GM12878 (cell line): Measurements from ENCODE around the gene FGFR2. TPM values are rescaled to one million over a fixed set of nuclear protein-coding genes. Genes with fewer than 3 reads are reported as not detected.

ENCODE experiments used
- ATAC-seq: fragments of 200-7000 bp; cut with Tn5 transposase; 3 replicates; pipeline ENCODE4 v1.9.1; 2020; ENCODE audit warnings: mild to moderate bottlenecking, moderate library complexity
- BruUV-seq: library from RNA; stranded (reverse); fragments of 400-500 nt; replicated peaks from 2 replicates; lab custom pipeline; 2021; lab: Mats Ljungman, UMichigan
- CTCF ChIA-PET: fragments of 300-600 bp; sonication (Branson Sonifier 250); formaldehyde crosslinking; extraction: SDS; loops from one replicate; lab custom pipeline; 2021; ENCODE audit warnings: inconsistent platforms; lab: Yijun Ruan, JAX
- POLR2A ChIA-PET: fragments of 350-600 bp; formaldehyde crosslinking; extraction: SDS; loops from one replicate; lab custom pipeline; 2021; ENCODE audit warnings: inconsistent platforms; lab: Charles Lee
- RAD21 ChIA-PET: fragments of 300-600 bp; sonication (Branson Sonifier 250); formaldehyde crosslinking; loops from one replicate; lab custom pipeline; 2023; ENCODE audit warnings: antibody characterized with exemption; ENCODE audit not compliant: unreplicated experiment; lab: Charles Lee
- SMC1A ChIA-PET: fragments of 300-600 bp; sonication (Branson Sonifier 250); formaldehyde crosslinking; loops from one replicate; lab custom pipeline; 2023; ENCODE audit not compliant: unreplicated experiment, uncharacterized antibody; lab: Charles Lee
- DNase-seq: peaks from one replicate; pipeline ENCODE4 v3.0.0-alpha.2; 2011; ENCODE audit warnings: low read depth, low spot score
- FAIRE-seq: peaks from 3 replicates; lab custom pipeline; 2011; peaks lifted over from hg19 to GRCh38; lab: Jason Lieb, UNC
- H2AFZ ChIP-seq: 2 replicates; pipeline ENCODE4 v1.6.0; 2011; ENCODE audit warnings: low read depth, low read length, control low read depth; ENCODE audit not compliant: control insufficient read depth
- H3K27ac ChIP-seq: 2 replicates; pipeline ENCODE4 v1.5.1; 2011; ENCODE audit warnings: control low read depth; ENCODE audit not compliant: control insufficient read depth, insufficient read depth
- H3K27me3 ChIP-seq, 2 experiments: replicated peaks in 1 of 2; 2 replicates each; pipeline versions ENCODE4 v1.6.0 to v1.6.1; 2011; ENCODE audit warnings: low read length in 1 of 2; ENCODE audit not compliant: control insufficient read depth in 2 of 2, insufficient read depth in 2 of 2
- H3K36me3 ChIP-seq, 2 experiments: 2 replicates each; pipeline ENCODE4 v1.5.1; 2011; ENCODE audit warnings: low read length in 1 of 2; ENCODE audit not compliant: control insufficient read depth in 2 of 2, insufficient read depth in 2 of 2
- H3K4me1 ChIP-seq: 2 replicates; pipeline ENCODE4 v1.6.1; 2011; ENCODE audit warnings: mild to moderate bottlenecking, low read length, moderate library complexity, mixed read lengths; ENCODE audit not compliant: control insufficient read depth, insufficient read depth
- H3K4me2 ChIP-seq: 2 replicates; pipeline ENCODE4 v1.6.0; 2011; ENCODE audit warnings: control low read depth; ENCODE audit not compliant: control insufficient read depth, insufficient read depth
- H3K4me3 ChIP-seq: fragments of 200-600 bp; sonication (generic); 2 replicates; pipeline ENCODE4 v1.5.1; 2016
- H3K79me2 ChIP-seq: 2 replicates; pipeline ENCODE4 v1.6.0; 2011; ENCODE audit warnings: low read length; ENCODE audit not compliant: control insufficient read depth, insufficient read depth
- H3K9ac ChIP-seq: 2 replicates; pipeline ENCODE4 v1.8.0; 2011; ENCODE audit warnings: low read length, control low read depth, mixed read lengths; ENCODE audit not compliant: control insufficient read depth, insufficient read depth
- H3K9me3 ChIP-seq: replicated peaks from 3 replicates; pipeline ENCODE4 v1.5.1; 2011; ENCODE audit warnings: mild to moderate bottlenecking, low read length; ENCODE audit not compliant: control insufficient read depth, insufficient read depth
- H4K20me1 ChIP-seq: 2 replicates; pipeline ENCODE4 v1.6.0; 2011; ENCODE audit not compliant: control insufficient read depth, insufficient read depth
- ATF2 ChIP-seq: IDR thresholded peaks from 2 replicates; pipeline ENCODE4 v1.6.1; 2012; ENCODE audit warnings: low read length, inconsistent platforms
- BMI1 ChIP-seq: fragments of 450-650 bp; IDR thresholded peaks from 2 replicates; pipeline ENCODE4 v1.6.1; 2016; ENCODE audit warnings: mild to moderate bottlenecking, moderate library complexity, borderline replicate concordance
- CEBPZ ChIP-seq: fragments of 150-350 bp; IDR thresholded peaks from 2 replicates; pipeline ENCODE4 v1.6.1; 2016; ENCODE audit warnings: low read depth, low read length
- CHD2 ChIP-seq: IDR thresholded peaks from 2 replicates; pipeline ENCODE4 v1.6.1; 2011; ENCODE audit warnings: low read depth, low read length, improper control_type of control experiment, borderline replicate concordance
- CREB1 ChIP-seq: IDR thresholded peaks from 2 replicates; pipeline ENCODE4 v1.6.1; 2012; ENCODE audit warnings: low read depth, mild to moderate bottlenecking, inconsistent platforms
- ESRRA ChIP-seq: IDR thresholded peaks from 2 replicates; pipeline ENCODE4 v1.6.1; 2012; ENCODE audit warnings: mild to moderate bottlenecking, low read length, improper control_type of control experiment
- HSF1 ChIP-seq: fragments of 150-350 bp; IDR thresholded peaks from 2 replicates; pipeline ENCODE4 v1.6.1; 2014; ENCODE audit warnings: mild to moderate bottlenecking, low read depth, low read length
- TCF12 ChIP-seq: IDR thresholded peaks from 2 replicates; pipeline ENCODE4 v1.6.1; 2011; ENCODE audit warnings: low read depth, mild to moderate bottlenecking, low read length
- TCF3 ChIP-seq: IDR thresholded peaks from 2 replicates; pipeline ENCODE4 v1.6.1; 2012; ENCODE audit warnings: low read depth, mild to moderate bottlenecking, low read length, borderline replicate concordance; ENCODE audit not compliant: insufficient read depth
- ZNF592 ChIP-seq: fragments of 450-650 bp; IDR thresholded peaks from 2 replicates; pipeline ENCODE4 v1.6.1; 2017; ENCODE audit warnings: mild to moderate bottlenecking, moderate library complexity
- ZNF622 ChIP-seq: fragments of 450-650 bp; IDR thresholded peaks from 2 replicates; pipeline ENCODE4 v1.6.1; 2017; ENCODE audit warnings: mild to moderate bottlenecking, inconsistent platforms
- WGBS: methylation state at CpG from one replicate; pipeline ENCODE4 v1.1.6; 2016; ENCODE audit warnings: low lambda C conversion rate; ENCODE audit not compliant: insufficient replicate concordance, insufficient coverage; ENCODE audit errors: missing lambda C conversion rate; 5-methylcytosine and 5-hydroxymethylcytosine counted together
- in situ Hi-C: fragments of 300-500 bp; cut with MboI; formaldehyde crosslinking; loops from 9 replicates; pipeline ENCODE4 v1.14.3; 2018; ENCODE audit warnings: mixed read lengths
- intact Hi-C: fragments of 100-400 bp; cut with micrococcal nuclease; formaldehyde crosslinking; loops from one replicate; pipeline ENCODE4 v1.14.2; 2022; ENCODE audit not compliant: unreplicated experiment
- polyA plus RNA-seq, 11 experiments: library from polyadenylated mRNA; depleted of rRNA in 4 of 11; unstranded in 6 of 11; stranded (reverse) in 5 of 11; fragments of >200 nt; fragmentation: Nextera tagmentation in 4 of 11; fragmentation: Illumina TruSeq in 1 of 11; extraction: Ambion mirVana in 4 of 11; extraction: Trizol in 1 of 11; gene quantifications; 1 replicate in 1 of 11; 2 replicates in 10 of 11; pipeline versions ENCODE4 v1.2.1 to v1.2.3, GENCODE V29; 2011 to 2016; ENCODE audit warnings: inconsistent platforms in 2 of 11, missing spikeins in 2 of 11, low read depth in 1 of 11
- total RNA-seq, 4 experiments: library from RNA; depleted of rRNA in 3 of 4; stranded (reverse); fragments of >200 nt in 3 of 4; fragmentation: Illumina TruSeq in 1 of 4; extraction: Trizol in 1 of 4; gene quantifications; 2 replicates each; pipeline versions ENCODE4 v1.2.1 to v1.2.3, GENCODE V29; 2013 to 2021

Gene FGFR2
- total and polyA plus RNA-seq, 10 of the 15 experiments (the other 5 are each of a cell fraction or from before 2014, with no cell fraction given) = 0.04 to 0.15 TPM; not detected in 8

- RAD21 ChIA-PET = no interaction called here
- no peak for FAIRE-seq
- no peaks in the 10 kb centered on the region for H3K9me3 ChIP-seq
- H3K79me2 ChIP-seq = no peaks in the 10 kb centered on the region
- no peaks in the 10 kb centered on the region for H3K27me3 ChIP-seq
- no peak overlapping the region for H2AFZ ChIP-seq
- no peak for ATAC-seq
- H3K9ac ChIP-seq = no peak overlapping the region
- in situ Hi-C loops = no loop called here
- SMC1A ChIA-PET = interaction anchor here (0.7 kb wide), 1 partner anchor 62 kb away, joined by 3 read pairs; no protein-coding TSS in a partner anchor
- BruUV-seq = no TSS peak
- CTCF ChIA-PET = no interaction called here
- no peaks in the 10 kb centered on the region for H3K36me3 ChIP-seq
- POLR2A ChIA-PET = no interaction called here
- DNase-seq = no peak
- intact Hi-C loops = no loop called here
- H3K4me3 ChIP-seq = no peak overlapping the region
- H4K20me1 ChIP-seq = no peaks in the 10 kb centered on the region
- H3K4me1 ChIP-seq = no peaks in the 10 kb centered on the region
- no peak overlapping the region for H3K4me2 ChIP-seq
- no peak overlapping the region for H3K27ac ChIP-seq
- WGBS = 0% methylated on average over 4 of the region's 4 CpGs
- TF ChIP-seq ATF2 (no peak), TCF3 (no peak), ZNF592 (no peak), CHD2 (no peak), ZNF622 (no peak), CREB1 (no peak), HSF1 (no peak), ESRRA (no peak), CEBPZ (no peak), BMI1 (no peak), TCF12 (no peak)
Observed at GRCh38 chr10:121437596-121437995, 160.6 kb downstream of the FGFR2 start.
